Hindlimb muscle (tissue), 1 donor: ENCODE results near the gene NCKAP5. TPM values are rescaled to one million over a fixed set of nuclear protein-coding genes. Genes with fewer than 3 reads are reported as not detected.

Source experiments
- DNase-seq: peaks from one replicate; pipeline ENCODE4 v3.0.0-alpha.2; 2013
- polyA plus RNA-seq: library from polyadenylated mRNA; unstranded; fragments of 120-200 nt; gene quantifications from one replicate; pipeline ENCODE4 v1.2.1, GENCODE V29; 2013; ENCODE audit not compliant: insufficient read length

Gene NCKAP5
- polyA plus RNA-seq, 1 donor, result 4.7 TPM

- DNase-seq, result no peak
These were observed 495.2 kb downstream of the NCKAP5 start for GRCh38 chr2:133072837-133073694.

GRCh38 chr2:133063775-133064174, 504.5 kb downstream of the NCKAP5 start:
- peak; percentile 32 for DNase-seq

GRCh38 chr2:133062931-133063665, 505.2 kb downstream of the NCKAP5 start:
- DNase-seq, result no peak

- DNase-seq, result no peak
These were observed 506.2 kb downstream of the NCKAP5 start for GRCh38 chr2:133061874-133062593.

GRCh38 chr2:133054297-133054696, 514.0 kb downstream of the NCKAP5 start:
- no peak for DNase-seq

- DNase-seq, result no peak
These were observed 514.7 kb downstream of the NCKAP5 start for GRCh38 chr2:133053541-133053940.

GRCh38 chr2:133045787-133046186, 522.5 kb downstream of the NCKAP5 start:
- DNase-seq, result no peak

GRCh38 chr2:133044556-133044955, 523.7 kb downstream of the NCKAP5 start:
- DNase-seq, result no peak

GRCh38 chr2:133040170-133040569, 528.1 kb downstream of the NCKAP5 start:
- DNase-seq, result no peak

- DNase-seq, result no peak
These were observed 528.7 kb downstream of the NCKAP5 start for GRCh38 chr2:133039531-133039930.

- DNase-seq, result peak; percentile 5
These were observed 541.6 kb downstream of the NCKAP5 start for GRCh38 chr2:133026536-133027177.

- no peak for DNase-seq
These were observed 543.3 kb downstream of the NCKAP5 start for GRCh38 chr2:133025004-133025403.

GRCh38 chr2:133012847-133013734, 555.2 kb downstream of the NCKAP5 start:
- no peak for DNase-seq

GRCh38 chr2:133004623-133005022, 563.6 kb downstream of the NCKAP5 start:
- DNase-seq, result no peak

- no peak for DNase-seq
These were observed 568.8 kb downstream of the NCKAP5 start for GRCh38 chr2:132999421-132999820.

GRCh38 chr2:132998221-132998620, 570.0 kb downstream of the NCKAP5 start:
- no peak for DNase-seq

- DNase-seq, result no peak
These were observed 576.7 kb downstream of the NCKAP5 start for GRCh38 chr2:132991471-132992045.

- no peak for DNase-seq
These were observed 583.5 kb downstream of the NCKAP5 start for GRCh38 chr2:132984731-132985130.

GRCh38 chr2:132980304-132980703, 588.0 kb downstream of the NCKAP5 start:
- no peak for DNase-seq

- no peak for DNase-seq
These were observed 588.7 kb downstream of the NCKAP5 start for GRCh38 chr2:132979339-132980093.
